Upper lobe of left lung (tissue), 4 donors: Measurements from ENCODE around the gene DLST.

Source experiments
- EP300 ChIP-seq, 4 donors: sonication (generic); formaldehyde crosslinking; IDR thresholded peaks; one replicate each; pipeline ENCODE4 v1.5.1; 2017; ENCODE audit warnings: antibody characterized with exemption in 4 of 4, control low read depth in 2 of 4
- POLR2A ChIP-seq, 4 donors: fragments of 450-650 bp; IDR thresholded peaks; one replicate each; pipeline ENCODE4 v1.5.1; 2016 to 2017; ENCODE audit warnings: antibody characterized with exemption in 4 of 4, mild to moderate bottlenecking in 2 of 4
- TF ChIP-seq, protein P1 (sequence below), 6 experiments: fragments of 450-650 bp in 4 of 6; fragments of 200-600 bp in 2 of 6; sonication (generic) in 2 of 6; IDR thresholded peaks; one replicate each; pipeline ENCODE4 v1.5.1; 2016 to 2019; ENCODE audit warnings: antibody characterized with exemption in 6 of 6

DNA sequence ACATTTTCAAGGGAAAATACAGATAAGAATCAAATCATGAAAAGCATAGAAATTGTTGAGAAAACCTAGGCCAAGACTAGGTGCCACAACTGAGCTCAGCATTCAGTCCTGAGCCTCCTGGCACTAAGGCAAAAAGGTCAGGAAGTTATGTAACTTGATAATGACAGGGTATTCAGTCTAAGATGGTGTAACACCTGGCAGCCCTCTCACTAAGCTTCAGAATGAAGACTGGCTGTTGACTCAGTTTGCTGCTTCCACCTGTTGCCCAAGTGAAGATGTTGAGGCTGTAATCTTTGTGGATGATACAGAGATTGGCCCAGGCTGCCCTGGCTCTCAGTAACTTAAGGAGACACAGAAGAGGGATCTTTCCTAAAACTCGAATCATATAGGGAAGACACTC lies 25.4 kb upstream of the DLST start:
- TF ChIP-seq, protein P1, sequence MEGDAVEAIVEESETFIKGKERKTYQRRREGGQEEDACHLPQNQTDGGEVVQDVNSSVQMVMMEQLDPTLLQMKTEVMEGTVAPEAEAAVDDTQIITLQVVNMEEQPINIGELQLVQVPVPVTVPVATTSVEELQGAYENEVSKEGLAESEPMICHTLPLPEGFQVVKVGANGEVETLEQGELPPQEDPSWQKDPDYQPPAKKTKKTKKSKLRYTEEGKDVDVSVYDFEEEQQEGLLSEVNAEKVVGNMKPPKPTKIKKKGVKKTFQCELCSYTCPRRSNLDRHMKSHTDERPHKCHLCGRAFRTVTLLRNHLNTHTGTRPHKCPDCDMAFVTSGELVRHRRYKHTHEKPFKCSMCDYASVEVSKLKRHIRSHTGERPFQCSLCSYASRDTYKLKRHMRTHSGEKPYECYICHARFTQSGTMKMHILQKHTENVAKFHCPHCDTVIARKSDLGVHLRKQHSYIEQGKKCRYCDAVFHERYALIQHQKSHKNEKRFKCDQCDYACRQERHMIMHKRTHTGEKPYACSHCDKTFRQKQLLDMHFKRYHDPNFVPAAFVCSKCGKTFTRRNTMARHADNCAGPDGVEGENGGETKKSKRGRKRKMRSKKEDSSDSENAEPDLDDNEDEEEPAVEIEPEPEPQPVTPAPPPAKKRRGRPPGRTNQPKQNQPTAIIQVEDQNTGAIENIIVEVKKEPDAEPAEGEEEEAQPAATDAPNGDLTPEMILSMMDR (IDR thresholded peaks at IDR 0.05), result no peak
- TF ChIP-seq EP300 (IDR thresholded peaks at IDR 0.05) (no peak), POLR2A (IDR thresholded peaks at IDR 0.05) (no peak)
